ENCODE data around the gene GREM2. TPM values are rescaled to one million over a fixed set of nuclear protein-coding genes. Genes with fewer than 3 reads are reported as not detected.

GREM2 gene
- total and polyA plus RNA-seq, 2 donors (not counting 1 experiment from before 2014, with no cell fraction given): not detected

DNA sequence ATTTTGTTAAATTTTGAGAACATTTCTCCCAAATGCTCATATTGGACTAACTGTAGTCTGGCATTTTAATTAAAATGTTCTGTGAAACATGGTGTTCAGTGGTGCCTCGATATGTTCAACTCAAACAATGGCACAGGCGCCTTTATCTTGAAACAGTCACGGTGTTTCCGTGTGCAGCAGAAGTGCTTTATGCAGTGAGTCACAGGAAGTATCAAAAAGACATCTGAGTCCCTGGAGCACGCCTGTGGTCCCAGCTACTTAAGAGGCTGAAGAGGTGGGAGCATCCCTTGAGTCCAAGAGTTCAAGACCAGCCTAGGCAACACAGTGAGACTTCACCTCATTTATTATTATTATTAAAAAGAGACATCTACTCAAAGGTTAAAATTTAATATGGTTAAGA is 52.2 kb downstream of the GREM2 start:
- no peaks in the 10 kb centered on the region for H3K79me2 ChIP-seq (ENCODE audit: control insufficient read depth, insufficient read depth, low read length)
- Mint-ChIP-seq H3K4me3 (no peak overlapping the region), H3K4me1 (no peaks in the 10 kb centered on the region), H3K27me3 (no peaks in the 10 kb centered on the region), H3K27ac (no peak overlapping the region), H3K9me3 (ENCODE audit: insufficient read depth) (no peaks in the 10 kb centered on the region)
- no peak overlapping the region for H3K4me2 ChIP-seq (replicated peaks; ENCODE audit: low read depth, low read length, poor library complexity, severe bottlenecking)
- ChIA-PET POLR2A (no interaction called here), CTCF (no interaction called here)
- H3K27me3 ChIP-seq (replicated peaks in 1 of 4; ENCODE audit: control extremely low read depth in 1 of 4, control insufficient read depth in 3 of 4, insufficient read depth in 4 of 4, low read length in 3 of 4): no peaks in the 10 kb centered on the region
- no peak overlapping the region for H2AFZ ChIP-seq (ENCODE audit: insufficient read depth, low read depth, low read length, poor library complexity, severe bottlenecking)
- intact Hi-C loops (cut with micrococcal nuclease): no loop called here
- DNase-seq: no peak
- H3K36me3 ChIP-seq (replicated peaks in 1 of 2; ENCODE audit: control extremely low read depth in 1 of 2, control insufficient read depth in 1 of 2, extremely low read depth in 1 of 2, insufficient read depth in 2 of 2, low read length in 1 of 2): no peaks in the 10 kb centered on the region
- no peaks in the 10 kb centered on the region for H3K4me1 ChIP-seq (ENCODE audit: control insufficient read depth in 2 of 2, insufficient read depth in 2 of 2, low read length in 2 of 2)
- ATAC-seq (ENCODE audit: low read depth): no peak
- no peaks in the 10 kb centered on the region for H3K9me3 ChIP-seq (ENCODE audit: control extremely low read depth in 1 of 3, control insufficient read depth in 2 of 3, insufficient read depth in 1 of 3, low read length in 2 of 3)
- H3K4me3 ChIP-seq (ENCODE audit: control extremely low read depth in 1 of 5, extremely low read depth in 1 of 5, insufficient read depth in 1 of 5, low read depth in 2 of 5, low read length in 4 of 5): no peak overlapping the region
- no peak overlapping the region for H3K27ac ChIP-seq (ENCODE audit: low read length in 2 of 2)
- no peak overlapping the region for H3K9ac ChIP-seq (ENCODE audit: low read length)
- TF ChIP-seq, protein P1, sequence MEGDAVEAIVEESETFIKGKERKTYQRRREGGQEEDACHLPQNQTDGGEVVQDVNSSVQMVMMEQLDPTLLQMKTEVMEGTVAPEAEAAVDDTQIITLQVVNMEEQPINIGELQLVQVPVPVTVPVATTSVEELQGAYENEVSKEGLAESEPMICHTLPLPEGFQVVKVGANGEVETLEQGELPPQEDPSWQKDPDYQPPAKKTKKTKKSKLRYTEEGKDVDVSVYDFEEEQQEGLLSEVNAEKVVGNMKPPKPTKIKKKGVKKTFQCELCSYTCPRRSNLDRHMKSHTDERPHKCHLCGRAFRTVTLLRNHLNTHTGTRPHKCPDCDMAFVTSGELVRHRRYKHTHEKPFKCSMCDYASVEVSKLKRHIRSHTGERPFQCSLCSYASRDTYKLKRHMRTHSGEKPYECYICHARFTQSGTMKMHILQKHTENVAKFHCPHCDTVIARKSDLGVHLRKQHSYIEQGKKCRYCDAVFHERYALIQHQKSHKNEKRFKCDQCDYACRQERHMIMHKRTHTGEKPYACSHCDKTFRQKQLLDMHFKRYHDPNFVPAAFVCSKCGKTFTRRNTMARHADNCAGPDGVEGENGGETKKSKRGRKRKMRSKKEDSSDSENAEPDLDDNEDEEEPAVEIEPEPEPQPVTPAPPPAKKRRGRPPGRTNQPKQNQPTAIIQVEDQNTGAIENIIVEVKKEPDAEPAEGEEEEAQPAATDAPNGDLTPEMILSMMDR (IDR thresholded peaks at IDR 0.05): no peak
- no peak for TF ChIP-seq EZH2 (IDR thresholded peaks at IDR 0.05; ENCODE audit: borderline replicate concordance, insufficient read depth, low read depth, low read length, poor library complexity, severe bottlenecking)
- 91% methylated on average over 4 of the region's 5 CpGs for WGBS (ENCODE audit: insufficient coverage)
- no peaks in the 10 kb centered on the region for H4K20me1 ChIP-seq (ENCODE audit: control insufficient read depth, insufficient read depth, low read length, poor library complexity, severe bottlenecking)

DNA sequence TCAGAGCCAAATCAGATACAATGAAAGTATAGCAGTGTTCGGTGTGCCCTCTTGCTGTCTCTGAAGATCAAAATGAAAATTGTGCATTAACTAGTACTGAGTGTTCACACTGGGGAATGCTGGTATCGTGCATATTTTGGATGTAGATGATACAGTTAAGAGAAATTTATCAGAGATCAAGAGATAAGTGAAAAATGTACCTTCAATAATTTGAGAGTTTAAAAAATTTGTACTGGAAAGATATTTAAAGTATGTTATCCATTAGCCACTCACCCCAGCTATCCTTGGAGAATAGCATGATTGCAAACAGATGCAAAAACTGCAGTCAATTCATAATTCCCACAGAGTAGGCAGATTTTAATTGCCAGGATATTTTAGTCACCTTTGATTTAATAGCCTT is 56.4 kb downstream of the GREM2 start:
- H3K27ac Mint-ChIP-seq: no peak overlapping the region
- H3K4me3 ChIP-seq (ENCODE audit: control extremely low read depth in 1 of 5, extremely low read depth in 1 of 5, insufficient read depth in 1 of 5, low read depth in 2 of 5, low read length in 4 of 5): no peak overlapping the region

More for the DNA sequence above, 56.4 kb downstream of the GREM2 start:
- H3K27me3 ChIP-seq (replicated peaks in 1 of 4; ENCODE audit: control extremely low read depth in 1 of 4, control insufficient read depth in 3 of 4, insufficient read depth in 4 of 4, low read length in 3 of 4): no peaks in the 10 kb centered on the region
- H3K4me1 Mint-ChIP-seq: no peaks in the 10 kb centered on the region
- H3K36me3 ChIP-seq (replicated peaks in 1 of 2; ENCODE audit: control extremely low read depth in 1 of 2, control insufficient read depth in 1 of 2, extremely low read depth in 1 of 2, insufficient read depth in 2 of 2, low read length in 1 of 2): no peaks in the 10 kb centered on the region
- no peak overlapping the region for H2AFZ ChIP-seq (ENCODE audit: insufficient read depth, low read depth, low read length, poor library complexity, severe bottlenecking)
- no peak for TF ChIP-seq EZH2 (IDR thresholded peaks at IDR 0.05; ENCODE audit: borderline replicate concordance, insufficient read depth, low read depth, low read length, poor library complexity, severe bottlenecking)
- TF ChIP-seq, protein P1 (IDR thresholded peaks at IDR 0.05): no peak
- intact Hi-C loops (cut with micrococcal nuclease): no loop called here
- no peaks in the 10 kb centered on the region for H3K27me3 Mint-ChIP-seq
- DNase-seq: no peak
- H3K79me2 ChIP-seq (ENCODE audit: control insufficient read depth, insufficient read depth, low read length): no peaks in the 10 kb centered on the region
- ChIA-PET CTCF (no interaction called here), POLR2A (no interaction called here)
- no peak overlapping the region for H3K4me2 ChIP-seq (replicated peaks; ENCODE audit: low read depth, low read length, poor library complexity, severe bottlenecking)
- H3K9me3 Mint-ChIP-seq (ENCODE audit: insufficient read depth): peaks cover 2% of the 10 kb centered on the region
- WGBS (ENCODE audit: insufficient coverage): 100% methylated on average over 2 of the region's 2 CpGs
- no peak for ATAC-seq (ENCODE audit: low read depth)
- H3K27ac ChIP-seq (ENCODE audit: low read length in 2 of 2): no peak overlapping the region
- no peak overlapping the region for H3K4me3 Mint-ChIP-seq
- H3K9me3 ChIP-seq (ENCODE audit: control extremely low read depth in 1 of 3, control insufficient read depth in 2 of 3, insufficient read depth in 1 of 3, low read length in 2 of 3): no peaks in the 10 kb centered on the region
- no peak overlapping the region for H3K9ac ChIP-seq (ENCODE audit: low read length)
- H3K4me1 ChIP-seq (ENCODE audit: control insufficient read depth in 2 of 2, insufficient read depth in 2 of 2, low read length in 2 of 2): no peaks in the 10 kb centered on the region
- no peaks in the 10 kb centered on the region for H4K20me1 ChIP-seq (ENCODE audit: control insufficient read depth, insufficient read depth, low read length, poor library complexity, severe bottlenecking)
